ENCODE measurements around the gene TGFBR1.

The TGFBR1 gene

DNA sequence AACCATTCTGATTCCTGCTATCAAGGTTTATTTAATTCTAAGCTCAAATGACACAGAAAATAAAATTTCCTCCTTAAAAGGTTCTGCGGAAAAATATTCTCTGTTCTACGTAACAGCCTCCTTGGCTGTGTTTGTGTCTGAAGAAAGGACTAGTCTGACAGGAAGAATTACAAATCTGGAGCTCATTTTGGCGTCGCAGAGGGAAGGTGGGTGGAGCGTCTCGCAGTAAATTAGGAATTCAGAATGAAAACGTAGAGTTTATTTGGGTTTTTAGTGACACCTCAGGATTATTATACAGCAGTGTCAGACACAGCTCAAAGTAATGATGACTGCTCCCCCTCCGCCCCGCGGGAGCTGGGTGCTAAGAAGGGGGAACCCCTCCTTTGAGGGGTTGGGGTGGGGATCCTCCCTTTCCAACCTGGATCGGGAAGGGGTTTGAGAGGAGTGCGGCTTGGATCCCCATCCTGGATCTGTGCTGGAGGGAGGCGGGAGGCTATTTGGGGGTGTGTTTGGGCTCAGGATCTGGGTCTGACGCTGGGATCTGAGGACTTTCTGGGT, 933 bp upstream of the TGFBR1 start:
- DNase-seq (ENCODE audit: low read depth in 2 of 2), result peak; percentile 45 to 51
- peak overlapping the region; percentile 59 to 77 for H3K4me3 ChIP-seq (replicated peaks in 1 of 2; ENCODE audit: low read depth in 2 of 2, low read length in 2 of 2)
- TF ChIP-seq, protein P1, sequence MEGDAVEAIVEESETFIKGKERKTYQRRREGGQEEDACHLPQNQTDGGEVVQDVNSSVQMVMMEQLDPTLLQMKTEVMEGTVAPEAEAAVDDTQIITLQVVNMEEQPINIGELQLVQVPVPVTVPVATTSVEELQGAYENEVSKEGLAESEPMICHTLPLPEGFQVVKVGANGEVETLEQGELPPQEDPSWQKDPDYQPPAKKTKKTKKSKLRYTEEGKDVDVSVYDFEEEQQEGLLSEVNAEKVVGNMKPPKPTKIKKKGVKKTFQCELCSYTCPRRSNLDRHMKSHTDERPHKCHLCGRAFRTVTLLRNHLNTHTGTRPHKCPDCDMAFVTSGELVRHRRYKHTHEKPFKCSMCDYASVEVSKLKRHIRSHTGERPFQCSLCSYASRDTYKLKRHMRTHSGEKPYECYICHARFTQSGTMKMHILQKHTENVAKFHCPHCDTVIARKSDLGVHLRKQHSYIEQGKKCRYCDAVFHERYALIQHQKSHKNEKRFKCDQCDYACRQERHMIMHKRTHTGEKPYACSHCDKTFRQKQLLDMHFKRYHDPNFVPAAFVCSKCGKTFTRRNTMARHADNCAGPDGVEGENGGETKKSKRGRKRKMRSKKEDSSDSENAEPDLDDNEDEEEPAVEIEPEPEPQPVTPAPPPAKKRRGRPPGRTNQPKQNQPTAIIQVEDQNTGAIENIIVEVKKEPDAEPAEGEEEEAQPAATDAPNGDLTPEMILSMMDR (IDR thresholded peaks at IDR 0.05; ENCODE audit: low read depth, low read length), result no peak

DNA sequence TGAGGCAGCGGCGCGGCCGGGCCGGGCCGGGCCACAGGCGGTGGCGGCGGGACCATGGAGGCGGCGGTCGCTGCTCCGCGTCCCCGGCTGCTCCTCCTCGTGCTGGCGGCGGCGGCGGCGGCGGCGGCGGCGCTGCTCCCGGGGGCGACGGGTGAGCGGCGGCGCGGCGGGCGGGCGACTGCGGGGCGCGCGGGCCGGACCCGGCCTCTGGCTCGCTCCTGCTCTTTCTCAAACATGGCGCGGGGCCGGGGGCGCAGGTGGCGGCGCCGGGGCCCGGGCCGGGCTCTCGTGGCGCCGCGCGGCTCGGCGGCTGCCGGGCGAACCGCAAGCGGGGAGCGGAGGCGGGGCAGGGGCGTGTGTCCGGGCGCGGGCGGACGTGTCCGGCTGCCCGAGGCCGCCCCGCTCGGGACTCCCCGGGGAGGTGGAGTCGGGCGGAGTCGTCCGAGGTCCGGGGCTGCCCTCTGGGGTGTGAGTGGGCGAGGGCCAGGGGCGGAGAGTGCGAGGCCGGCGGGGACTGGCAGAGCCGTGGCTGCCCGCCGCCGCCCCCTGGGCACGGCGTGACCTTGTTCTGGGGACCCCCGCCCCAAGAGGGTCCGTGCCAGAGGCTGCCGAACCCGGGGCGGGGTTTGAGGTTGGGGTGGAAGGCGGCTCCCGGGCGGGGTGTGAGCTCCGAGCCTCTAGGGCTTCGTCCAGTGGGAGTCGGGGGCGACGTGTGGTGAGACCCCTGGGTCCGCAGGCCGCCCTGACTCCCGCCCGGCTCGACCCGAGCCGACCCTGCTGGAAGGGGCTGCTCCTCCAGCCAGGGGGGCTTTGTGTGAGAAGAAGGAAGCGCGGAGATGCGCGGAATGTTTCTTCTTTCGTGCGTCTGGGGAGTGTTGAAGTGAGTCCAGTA, 485 bp downstream of the TGFBR1 start:
- H3K4me3 ChIP-seq (replicated peaks in 1 of 2; ENCODE audit: low read depth in 2 of 2, low read length in 2 of 2), result peak overlapping the region; percentile 72 to 77
- peak; percentile 74 to 86 for DNase-seq (ENCODE audit: low read depth in 2 of 2)
- TF ChIP-seq, protein P1 (IDR thresholded peaks at IDR 0.05; ENCODE audit: low read depth, low read length), result no peak

DNA sequence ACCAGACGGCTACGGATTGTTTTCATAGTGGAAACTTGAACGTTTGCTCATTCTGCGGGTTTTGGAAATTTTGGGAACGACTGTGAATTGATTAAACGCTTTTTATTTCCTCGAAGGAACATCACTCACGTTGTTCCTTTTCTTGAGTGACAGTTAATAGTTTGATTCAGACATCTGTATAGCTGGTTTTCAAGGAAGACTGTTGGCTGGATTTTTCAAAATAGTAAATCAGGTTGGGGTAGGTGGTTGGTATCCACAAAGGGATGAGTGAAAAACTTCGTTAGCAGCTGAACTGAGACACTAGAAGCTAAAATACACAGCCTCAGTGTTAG, 1.1 kb downstream of the TGFBR1 start:
- TF ChIP-seq, protein P1 (IDR thresholded peaks at IDR 0.05; ENCODE audit: low read depth, low read length), result no peak
- DNase-seq (ENCODE audit: low read depth in 2 of 2), result no peak

DNA sequence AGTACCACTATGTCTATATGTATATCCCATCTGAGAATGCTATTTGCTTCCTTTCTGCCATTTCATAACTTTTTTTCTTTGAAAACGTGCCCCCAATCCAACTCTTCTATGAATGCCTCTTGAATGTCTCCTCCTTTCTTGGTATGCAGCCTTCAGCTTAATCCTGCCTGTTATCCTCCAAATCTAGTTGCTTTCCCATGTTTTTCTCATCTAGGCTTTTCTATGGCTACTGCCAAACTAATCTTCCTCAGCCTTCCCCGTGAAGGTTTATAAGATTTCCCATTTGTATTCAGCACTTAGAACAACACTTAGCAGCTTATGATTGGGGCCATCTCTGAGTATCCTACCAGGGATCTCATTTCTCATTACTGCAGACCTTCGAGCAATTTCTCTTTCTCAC, 2.5 kb downstream of the TGFBR1 start:
- no peak for DNase-seq (ENCODE audit: low read depth in 2 of 2)
- TF ChIP-seq, protein P1 (IDR thresholded peaks at IDR 0.05; ENCODE audit: low read depth, low read length), result no peak
- no peak overlapping the region for H3K4me3 ChIP-seq (replicated peaks in 1 of 2; ENCODE audit: low read depth in 2 of 2, low read length in 2 of 2)

More for the DNA sequence above, 1.1 kb downstream of the TGFBR1 start:
- H3K4me3 ChIP-seq (replicated peaks in 1 of 2; ENCODE audit: low read depth in 2 of 2, low read length in 2 of 2), result peak overlapping the region; percentile 72 to 77

DNA sequence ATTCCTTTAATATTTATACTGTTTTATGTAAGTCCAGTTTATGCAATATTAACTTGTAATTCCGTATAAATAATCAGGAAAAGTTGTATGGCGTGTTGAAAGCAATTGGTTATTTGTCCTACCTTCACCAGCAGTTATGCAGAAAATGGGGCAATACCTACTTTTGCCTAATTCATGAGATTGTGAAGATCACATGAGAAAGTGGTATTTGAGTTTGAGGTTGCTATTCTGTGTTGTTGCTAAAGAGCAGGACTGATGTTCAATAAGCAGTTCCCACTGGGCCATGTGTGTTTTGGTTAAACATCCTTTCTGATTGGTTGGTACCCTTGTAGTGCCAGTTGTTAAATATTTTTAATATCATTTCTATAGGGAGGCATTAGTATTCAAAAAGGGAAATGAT, 3.2 kb downstream of the TGFBR1 start:
- no peak for DNase-seq (ENCODE audit: low read depth in 2 of 2)
- no peak overlapping the region for H3K4me3 ChIP-seq (replicated peaks in 1 of 2; ENCODE audit: low read depth in 2 of 2, low read length in 2 of 2)
- TF ChIP-seq, protein P1 (IDR thresholded peaks at IDR 0.05; ENCODE audit: low read depth, low read length), result no peak

DNA sequence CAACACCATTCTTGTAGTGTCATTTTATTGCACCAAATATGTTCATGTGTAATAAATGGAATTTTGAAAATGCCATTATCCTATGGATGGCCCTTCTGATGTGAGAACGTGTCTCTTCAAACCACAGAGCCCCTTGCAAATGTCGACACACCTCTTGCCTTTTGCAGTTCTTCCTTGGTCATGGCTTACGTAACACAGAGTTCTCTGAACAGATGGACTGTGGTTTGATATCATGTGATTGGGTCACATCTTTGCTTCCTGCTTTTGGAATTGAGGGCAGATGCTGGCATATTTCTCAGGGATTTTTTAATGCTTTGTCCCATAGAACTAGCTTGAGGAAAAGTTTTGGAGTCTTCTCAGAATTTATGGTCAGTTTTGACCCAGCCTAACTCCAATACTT, 4.6 kb downstream of the TGFBR1 start:
- no peak overlapping the region for H3K4me3 ChIP-seq (replicated peaks in 1 of 2; ENCODE audit: low read depth in 2 of 2, low read length in 2 of 2)
- TF ChIP-seq, protein P1 (IDR thresholded peaks at IDR 0.05; ENCODE audit: low read depth, low read length), result no peak
- peak; percentile 68 to 74 for DNase-seq (ENCODE audit: low read depth in 2 of 2)
